ENCODE data around the gene PDIA5. TPM values are rescaled to one million over a fixed set of nuclear protein-coding genes. Genes with fewer than 3 reads are reported as not detected.

Gene PDIA5
- polyA plus RNA-seq, 1 donor from 2014 or later, result 1.4 TPM

- Histone ChIP-seq H3K9me2 (ENCODE audit: insufficient read depth, low read length) (no peaks in the 10 kb centered on the region), H3F3A (ENCODE audit: insufficient read depth, low read length, poor library complexity, severe bottlenecking) (no peaks in the 10 kb centered on the region), H3K9me3 (ENCODE audit: low read length) (no peaks in the 10 kb centered on the region), H2AFZ (ENCODE audit: low read depth, low read length) (no peak overlapping the region), H3K79me2 (replicated peaks; ENCODE audit: insufficient read depth, low read length) (no peaks in the 10 kb centered on the region), H3K36me3 (ENCODE audit: insufficient read depth, low read length) (no peaks in the 10 kb centered on the region), H3K9ac (ENCODE audit: low read length) (no peak overlapping the region), H4K20me1 (ENCODE audit: insufficient read depth) (no peaks in the 10 kb centered on the region), H3K27ac (ENCODE audit: low read length) (no peak overlapping the region), H3K27me3 (ENCODE audit: insufficient read depth, low read depth, low read length) (no peaks in the 10 kb centered on the region), H3K4me3 (ENCODE audit: low read length) (no peak overlapping the region), H3K4me2 (ENCODE audit: low read length) (no peak overlapping the region)
- TF ChIP-seq TAF1 (IDR thresholded peaks at IDR 0.05; ENCODE audit: low read depth) (no peak), EP300 (conservative IDR thresholded peaks at IDR 0.05; ENCODE audit: poor library complexity, severe bottlenecking) (no peak), CTCF (IDR thresholded peaks at IDR 0.05; ENCODE audit: poor library complexity, severe bottlenecking) (no peak), REST (IDR thresholded peaks at IDR 0.05; ENCODE audit: borderline replicate concordance) (no peak), MXI1 (conservative IDR thresholded peaks at IDR 0.05; ENCODE audit: poor library complexity, severe bottlenecking) (no peak), SMC3 (conservative IDR thresholded peaks at IDR 0.05; ENCODE audit: poor library complexity) (no peak), POLR2AphosphoS5 (IDR thresholded peaks at IDR 0.05) (no peak), EZH2 (IDR thresholded peaks at IDR 0.05; ENCODE audit: borderline replicate concordance, insufficient read depth, low read length, poor library complexity, severe bottlenecking) (no peak), RAD21 (conservative IDR thresholded peaks at IDR 0.05) (no peak)
Measured at GRCh38 chr3:123096126-123096525, 29.3 kb downstream of the PDIA5 start.

DNA sequence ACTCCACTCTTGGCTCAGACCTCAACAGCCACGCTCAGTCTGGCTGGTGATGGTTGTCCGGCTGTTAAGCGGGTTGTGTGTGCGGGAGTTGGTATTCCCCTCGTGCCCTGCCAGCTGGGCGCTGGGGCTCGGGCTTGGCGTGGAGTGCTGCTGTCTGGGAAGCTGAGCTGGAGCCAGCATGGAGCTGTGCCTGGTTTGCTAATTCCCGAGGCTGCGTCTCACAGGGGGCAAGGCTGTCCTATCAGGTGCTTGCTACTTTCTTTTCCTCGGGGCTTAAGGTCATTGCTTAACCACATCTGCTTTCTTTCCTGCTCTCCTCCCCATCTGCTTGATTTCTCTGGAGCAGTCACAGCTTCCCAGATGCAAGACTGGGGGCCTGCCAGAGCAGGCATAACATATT is 29.9 kb downstream of the PDIA5 start:
- Histone ChIP-seq H3K4me3 (ENCODE audit: low read length) (no peak overlapping the region), H3K9me3 (ENCODE audit: low read length) (no peaks in the 10 kb centered on the region), H3K27me3 (ENCODE audit: insufficient read depth, low read depth, low read length) (no peaks in the 10 kb centered on the region), H3K9ac (ENCODE audit: low read length) (no peak overlapping the region), H3F3A (ENCODE audit: insufficient read depth, low read length, poor library complexity, severe bottlenecking) (no peaks in the 10 kb centered on the region), H3K27ac (ENCODE audit: low read length) (no peak overlapping the region), H3K36me3 (ENCODE audit: insufficient read depth, low read length) (no peaks in the 10 kb centered on the region), H3K4me2 (ENCODE audit: low read length) (no peak overlapping the region), H3K79me2 (replicated peaks; ENCODE audit: insufficient read depth, low read length) (no peaks in the 10 kb centered on the region), H3K9me2 (ENCODE audit: insufficient read depth, low read length) (no peaks in the 10 kb centered on the region), H4K20me1 (ENCODE audit: insufficient read depth) (no peaks in the 10 kb centered on the region), H2AFZ (ENCODE audit: low read depth, low read length) (no peak overlapping the region)
- no peak for TF ChIP-seq POLR2AphosphoS5 (IDR thresholded peaks at IDR 0.05)
- TF ChIP-seq RAD21 (conservative IDR thresholded peaks at IDR 0.05), result no peak
- no peak for TF ChIP-seq MXI1 (conservative IDR thresholded peaks at IDR 0.05; ENCODE audit: poor library complexity, severe bottlenecking)
- TF ChIP-seq EP300 (conservative IDR thresholded peaks at IDR 0.05; ENCODE audit: poor library complexity, severe bottlenecking), result no peak
- TF ChIP-seq EZH2 (IDR thresholded peaks at IDR 0.05; ENCODE audit: borderline replicate concordance, insufficient read depth, low read length, poor library complexity, severe bottlenecking), result no peak
- no peak for TF ChIP-seq SMC3 (conservative IDR thresholded peaks at IDR 0.05; ENCODE audit: poor library complexity)
- no peak for TF ChIP-seq CTCF (IDR thresholded peaks at IDR 0.05; ENCODE audit: poor library complexity, severe bottlenecking)
- no peak for TF ChIP-seq REST (IDR thresholded peaks at IDR 0.05; ENCODE audit: borderline replicate concordance)
- TF ChIP-seq TAF1 (IDR thresholded peaks at IDR 0.05; ENCODE audit: low read depth), result no peak
